Measurements from ENCODE around the gene BEAN1. TPM values are rescaled to one million over a fixed set of nuclear protein-coding genes. Genes with fewer than 3 reads are reported as not detected.

BEAN1 gene
- polyA plus RNA-seq, 3 donors = 0.12 to 0.81 TPM; not detected in 1

GRCh38 chr16:66458853-66459252 is 31.8 kb downstream of the BEAN1 start:
- no peaks in the 10 kb centered on the region for H3K4me1 ChIP-seq (ENCODE audit: control insufficient read depth in 1 of 2, insufficient read depth in 2 of 2, low read length in 2 of 2)
- no peaks in the 10 kb centered on the region for H3K9me3 ChIP-seq (replicated peaks in 1 of 2; ENCODE audit: control insufficient read depth in 1 of 2, insufficient read depth in 1 of 2, low read length in 2 of 2)
- intact Hi-C loops (cut with micrococcal nuclease) = no loop called here
- H3K27ac ChIP-seq (ENCODE audit: low read depth in 1 of 2, low read length in 2 of 2) = no peak overlapping the region
- H4K20me1 ChIP-seq (ENCODE audit: insufficient read depth, low read length) = no peaks in the 10 kb centered on the region
- H3K27me3 Mint-ChIP-seq (ENCODE audit: low read depth in 3 of 3) = peaks cover 18 to 34% (median 26%) of the 10 kb centered on the region in 3 donors
- peaks cover 0 to 3% of the 10 kb centered on the region in 2 donors for H3K27me3 ChIP-seq (ENCODE audit: control insufficient read depth in 2 of 2, insufficient read depth in 2 of 2, low read length in 2 of 2)
- H3K27ac Mint-ChIP-seq = no peak overlapping the region
- no peaks in the 10 kb centered on the region for H3K9me3 Mint-ChIP-seq
- no peak overlapping the region for H2AFZ ChIP-seq (ENCODE audit: insufficient read depth, low read depth, low read length, poor library complexity, severe bottlenecking)
- H3K4me3 ChIP-seq (replicated peaks in 1 of 3; ENCODE audit: low read depth in 2 of 3, low read length in 3 of 3) = no peak overlapping the region
- DNase-seq = no peak
- peak overlapping the region in 1 of 2 donors; percentile 3 for H3K4me3 Mint-ChIP-seq
- H3K9ac ChIP-seq (ENCODE audit: insufficient read depth, low read length, poor library complexity, severe bottlenecking) = no peak overlapping the region
- 87% methylated on average over 6 of the region's 7 CpGs for WGBS (ENCODE audit: insufficient coverage)
- H3K36me3 ChIP-seq (replicated peaks in 1 of 2; ENCODE audit: control insufficient read depth in 1 of 2, insufficient read depth in 2 of 2, low read length in 2 of 2) = no peaks in the 10 kb centered on the region
- no peak overlapping the region for H3K4me2 ChIP-seq (replicated peaks; ENCODE audit: extremely low read depth, low read length, poor library complexity, severe bottlenecking)
- H3K4me1 Mint-ChIP-seq = no peaks in the 10 kb centered on the region
- TF ChIP-seq CTCF (IDR thresholded peaks at IDR 0.05) = no peak
- no peaks in the 10 kb centered on the region for H3K79me2 ChIP-seq (ENCODE audit: insufficient read depth, low read length)
- no peaks in the 10 kb centered on the region for H3K36me3 Mint-ChIP-seq

GRCh38 chr16:66459878-66460277 is 32.8 kb downstream of the BEAN1 start:
- H3K4me2 ChIP-seq (replicated peaks; ENCODE audit: extremely low read depth, low read length, poor library complexity, severe bottlenecking) = no peak overlapping the region
- H3K9ac ChIP-seq (ENCODE audit: insufficient read depth, low read length, poor library complexity, severe bottlenecking) = no peak overlapping the region
- H3K9me3 Mint-ChIP-seq = no peaks in the 10 kb centered on the region
- no peaks in the 10 kb centered on the region for H4K20me1 ChIP-seq (ENCODE audit: insufficient read depth, low read length)
- no peaks in the 10 kb centered on the region for H3K4me1 ChIP-seq (ENCODE audit: control insufficient read depth in 1 of 2, insufficient read depth in 2 of 2, low read length in 2 of 2)
- H3K9me3 ChIP-seq (replicated peaks in 1 of 2; ENCODE audit: control insufficient read depth in 1 of 2, insufficient read depth in 1 of 2, low read length in 2 of 2) = no peaks in the 10 kb centered on the region
- H3K27me3 Mint-ChIP-seq (ENCODE audit: low read depth in 3 of 3) = peaks cover 21 to 40% (median 26%) of the 10 kb centered on the region in 3 donors
- 85% methylated on average over 2 of the region's 5 CpGs for WGBS (ENCODE audit: insufficient coverage)
- no peak for TF ChIP-seq CTCF (IDR thresholded peaks at IDR 0.05)
- H3K4me1 Mint-ChIP-seq = peaks cover 2% of the 10 kb centered on the region
- H3K27ac Mint-ChIP-seq = no peak overlapping the region
- H3K4me3 ChIP-seq (replicated peaks in 1 of 3; ENCODE audit: low read depth in 2 of 3, low read length in 3 of 3) = no peak overlapping the region
- no peaks in the 10 kb centered on the region for H3K36me3 Mint-ChIP-seq
- intact Hi-C loops (cut with micrococcal nuclease) = no loop called here
- peaks cover 0 to 3% of the 10 kb centered on the region in 2 donors for H3K27me3 ChIP-seq (ENCODE audit: control insufficient read depth in 2 of 2, insufficient read depth in 2 of 2, low read length in 2 of 2)
- DNase-seq = no peak
- no peak overlapping the region for H2AFZ ChIP-seq (ENCODE audit: insufficient read depth, low read depth, low read length, poor library complexity, severe bottlenecking)
- no peaks in the 10 kb centered on the region for H3K36me3 ChIP-seq (replicated peaks in 1 of 2; ENCODE audit: control insufficient read depth in 1 of 2, insufficient read depth in 2 of 2, low read length in 2 of 2)
- no peak overlapping the region for H3K4me3 Mint-ChIP-seq
- H3K79me2 ChIP-seq (ENCODE audit: insufficient read depth, low read length) = no peaks in the 10 kb centered on the region
- H3K27ac ChIP-seq (ENCODE audit: low read depth in 1 of 2, low read length in 2 of 2) = no peak overlapping the region
